ENCODE measurements around the gene SMKR1. TPM values are rescaled to one million over a fixed set of nuclear protein-coding genes. Genes with fewer than 3 reads are reported as not detected.

The SMKR1 gene
- total and polyA plus RNA-seq, 9 of the 15 experiments (the other 6 are each of a cell fraction or from before 2014, with no cell fraction given), result 0.58 to 1.8 (median 0.93) TPM; not detected in 1

DNA sequence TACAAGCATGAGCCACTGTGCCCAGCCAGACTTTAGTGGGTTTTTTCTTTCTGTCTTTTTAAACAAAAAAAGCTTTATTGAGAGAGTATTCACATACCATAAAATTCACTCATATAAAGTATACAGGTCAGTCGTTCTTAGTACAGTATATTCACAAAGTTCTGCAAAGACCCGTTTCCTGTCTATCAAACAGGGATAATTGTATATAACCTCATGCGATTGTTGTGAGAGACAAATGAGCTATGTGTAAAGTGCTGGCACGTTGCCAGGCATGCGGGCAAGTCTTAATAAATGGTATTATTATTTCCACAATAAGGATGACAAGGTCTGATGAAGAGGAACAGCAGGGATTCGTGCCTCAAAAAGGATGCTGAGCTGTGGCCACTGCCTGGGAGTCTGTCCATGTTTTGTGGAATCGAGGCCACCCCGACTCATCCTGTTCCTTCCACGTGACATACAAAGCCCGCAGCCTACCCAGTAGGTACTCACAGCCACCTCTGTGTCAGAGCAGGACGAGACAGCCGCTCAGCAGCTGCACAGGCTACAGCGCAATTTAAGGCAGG is 51.6 kb downstream of the SMKR1 start:
- POLR2A ChIA-PET, result interaction anchor here (0.6 to 1.5 kb wide), 3 partner anchors 10 to 79 kb away, joined by 3 read pairs; no protein-coding TSS in a partner anchor
- TF ChIP-seq NR3C1 (CRISPR knock-in tag; IDR thresholded peaks at IDR 0.05), result no peak
- no peak for TF ChIP-seq ZNF507 (tag; conservative IDR thresholded peaks at IDR 0.05)
- TF ChIP-seq EWSR1 (IDR thresholded peaks at IDR 0.05; ENCODE audit: borderline replicate concordance, low read depth, partially characterized antibody), result no peak
- no peak for TF ChIP-seq ZFP36 (IDR thresholded peaks at IDR 0.05; ENCODE audit: low read depth, low read length, partially characterized antibody)
- peak in 1 of 2 experiments; percentile 34; a peak in 1 of 4 replicates for TF ChIP-seq NRF1 (conservative IDR thresholded peaks at IDR 0.05 in 1 of 2, IDR thresholded peaks at IDR 0.05 in 1 of 2)
- TF ChIP-seq ZKSCAN1 (IDR thresholded peaks at IDR 0.05; ENCODE audit: low read depth, low read length), result no peak
- no peak for TF ChIP-seq SAP30 (IDR thresholded peaks at IDR 0.05; ENCODE audit: borderline replicate concordance, insufficient read depth, low read depth, low read length, poor library complexity, severe bottlenecking)
- TF ChIP-seq USF1 (CRISPR knock-in tag; IDR thresholded peaks at IDR 0.05), result peak; percentile 47; the same call in 1 of the 2 replicates
- no peak for TF ChIP-seq KHSRP (IDR thresholded peaks at IDR 0.05)
- TF ChIP-seq CXXC5 (CRISPR knock-in tag; IDR thresholded peaks at IDR 0.05), result no peak
- TF ChIP-seq CBFA2T2 (conservative IDR thresholded peaks at IDR 0.05), result 0 out of 2 replicates have a peak, but pooled peaks have one; percentile 9
- TF ChIP-seq PHF20 (IDR thresholded peaks at IDR 0.05; ENCODE audit: partially characterized antibody), result no peak
- TF ChIP-seq FOXM1 (IDR thresholded peaks at IDR 0.05; ENCODE audit: low read depth), result no peak
- TF ChIP-seq FOXM1 (CRISPR knock-in tag; IDR thresholded peaks at IDR 0.05; ENCODE audit: low read depth), result no peak
- TF ChIP-seq NFIC (IDR thresholded peaks at IDR 0.05), result peak; percentile 99
- TF ChIP-seq ZNF384 (IDR thresholded peaks at IDR 0.05; ENCODE audit: low read depth, low read length), result peak; percentile 55; the same call in 1 of the 2 replicates
- no peak for TF ChIP-seq ATF2 (CRISPR knock-in tag; IDR thresholded peaks at IDR 0.05)

More for the DNA sequence above, 51.6 kb downstream of the SMKR1 start:
- no peak overlapping the region for H3K27ac ChIP-seq (ENCODE audit: extremely low read depth, low read depth, low read length)
- no peaks in the 10 kb centered on the region for H3K36me3 ChIP-seq (ENCODE audit: control insufficient read depth, insufficient read depth, low read length)
- peaks cover 12 to 43% of the 10 kb centered on the region in 2 experiments for H3K27me3 ChIP-seq (ENCODE audit: control insufficient read depth in 2 of 2, insufficient read depth in 2 of 2, low read length in 2 of 2)
- H3K4me3 ChIP-seq, result no peak overlapping the region
- CTCF ChIA-PET (ENCODE audit: low intra/inter-chr PET ratio), result no interaction called here
- WGBS (ENCODE audit: insufficient coverage, low coverage, missing lambda C conversion rate), result 4% methylated on average over 13 of the region's 13 CpGs
- H3K4me1 ChIP-seq (replicated peaks in 1 of 2; ENCODE audit: control insufficient read depth in 2 of 2, insufficient read depth in 2 of 2, low read length in 2 of 2), result peaks cover 0 to 5% of the 10 kb centered on the region in 2 experiments; a peak in 3 of 5 replicates
- peak overlapping the region in 1 of 2 experiments; percentile 63; a peak in 1 of 4 replicates for H3K9ac ChIP-seq (ENCODE audit: insufficient read depth in 1 of 2, low read depth in 2 of 2, low read length in 2 of 2)
- BruUV-seq (replicated peaks), result no TSS peak
- no peaks in the 10 kb centered on the region for H3K9me3 ChIP-seq (replicated peaks; ENCODE audit: control insufficient read depth, insufficient read depth, low read depth, low read length)
- no peaks in the 10 kb centered on the region; the same call in 1 of the 2 replicates for H4K20me1 ChIP-seq (replicated peaks; ENCODE audit: control insufficient read depth, insufficient read depth, low read length)
- H2AFZ ChIP-seq (ENCODE audit: low read depth, low read length), result peak overlapping the region; percentile 6
- DNase-seq (ENCODE audit: extremely low read depth in 1 of 4, low spot score in 3 of 4), result peak in 1 of 4 experiments; percentile 48
- intact Hi-C loops (cut with micrococcal nuclease) (no loop called here), in situ Hi-C loops (cut with MboI) (no loop called here)
- no peaks in the 10 kb centered on the region for H3K79me2 ChIP-seq (ENCODE audit: control insufficient read depth, insufficient read depth, low read length)
- no peaks in the 10 kb centered on the region for H3K9me1 ChIP-seq (ENCODE audit: control insufficient read depth, insufficient read depth, low read length)
- H3K4me2 ChIP-seq (ENCODE audit: insufficient read depth, low read length), result peak overlapping the region; percentile 42; the same call in 1 of the 2 replicates
- no peak for FAIRE-seq
- peak; percentile 48 for ATAC-seq
